K562 (cell line): ENCODE data around the gene TEAD3. TPM values are rescaled to one million over a fixed set of nuclear protein-coding genes. Genes with fewer than 3 reads are reported as not detected.
A peak's percentile ranks its signal among the peaks of the same experiment; 100 is the strongest.

Experiments used
- ARID3B ChIP-seq: fragments of 250-450 bp; sonication (Bioruptor Pico); IDR thresholded peaks from 2 replicates; pipeline ENCODE4 v1.4.0; 2020; ENCODE audit warnings: borderline replicate concordance
- BRF2 ChIP-seq: IDR thresholded peaks from 3 replicates; pipeline ENCODE4 v1.6.1; 2011; ENCODE audit warnings: borderline replicate concordance, mild to moderate bottlenecking; ENCODE audit not compliant: insufficient read length, insufficient read depth
- CCNT2 ChIP-seq: IDR thresholded peaks from 2 replicates; pipeline ENCODE4 v1.6.1; 2011; ENCODE audit warnings: borderline replicate concordance, low read depth, mild to moderate bottlenecking, moderate library complexity, mixed read lengths, low read length; ENCODE audit not compliant: insufficient read length; ENCODE audit errors: extremely low read depth
- HDAC1 ChIP-seq, 2 experiments: fragments of 450-650 bp; IDR thresholded peaks; 2 replicates each; pipeline ENCODE4 v1.6.1; 2016 to 2017; ENCODE audit warnings: inconsistent platforms in 1 of 2, mild to moderate bottlenecking in 1 of 2, moderate library complexity in 1 of 2
- NFXL1 ChIP-seq: fragments of 450-650 bp; formaldehyde crosslinking; IDR thresholded peaks from 2 replicates; pipeline ENCODE4 v1.4.0; 2021; ENCODE audit warnings: mild to moderate bottlenecking
- NONO ChIP-seq, 2 experiments: fragments of 200-400 bp in 1 of 2; fragments of 450-650 bp in 1 of 2; formaldehyde crosslinking in 1 of 2; IDR thresholded peaks; 2 replicates each; pipeline ENCODE4 v1.6.1; 2017; ENCODE audit warnings: low read depth in 2 of 2, mild to moderate bottlenecking in 2 of 2, moderate library complexity in 2 of 2, low read length in 1 of 2
- PTRF ChIP-seq: fragments of 450-650 bp; IDR thresholded peaks from 2 replicates; pipeline ENCODE4 v1.6.1; 2016; ENCODE audit warnings: mild to moderate bottlenecking, missing genetic modification characterization, missing compliant biosample characterization
- RBM15 ChIP-seq: fragments of 200-400 bp; formaldehyde crosslinking; IDR thresholded peaks from 2 replicates; pipeline ENCODE4 v1.6.1; 2018; ENCODE audit warnings: mild to moderate bottlenecking, low read length, moderate library complexity; ENCODE audit not compliant: insufficient read depth
- UBTF ChIP-seq, 2 experiments: IDR thresholded peaks; 2 replicates each; pipeline ENCODE4 v1.6.1; 2012; ENCODE audit warnings: improper control_type of control experiment in 2 of 2, low read depth in 2 of 2, low read length in 2 of 2, borderline replicate concordance in 1 of 2
- ZBTB17 ChIP-seq: fragments of 450-650 bp; formaldehyde crosslinking; IDR thresholded peaks from 2 replicates; pipeline ENCODE4 v1.4.0; 2020; ENCODE audit warnings: mild to moderate bottlenecking
- ZNF197 ChIP-seq: fragments of 200-800 bp; sonication (Bioruptor generic); IDR thresholded peaks from 2 replicates; pipeline ENCODE4 v1.6.1; 2016; ENCODE audit warnings: low read depth, missing genetic modification characterization, missing compliant biosample characterization
- ZNF280B ChIP-seq: fragments of 250-450 bp; sonication (Bioruptor Pico); IDR thresholded peaks from 2 replicates; pipeline ENCODE4 v1.5.1; 2021; ENCODE audit warnings: mild to moderate bottlenecking
- ZNF639 ChIP-seq, 2 experiments: fragments of 200-800 bp in 1 of 2; sonication (Bioruptor generic) in 1 of 2; sonication (generic) in 1 of 2; formaldehyde crosslinking in 1 of 2; IDR thresholded peaks in 1 of 2; conservative IDR thresholded peaks in 1 of 2; 2 replicates each; pipeline versions ENCODE4 v1.5.0 to v1.6.1; 2016 to 2020; ENCODE audit warnings: missing compliant biosample characterization in 1 of 2, missing genetic modification characterization in 1 of 2, missing genetic modification reagents in 1 of 2
- ZNF707 ChIP-seq: fragments of 250-450 bp; sonication (Bioruptor Pico); conservative IDR thresholded peaks from 2 replicates; pipeline ENCODE4 v1.8.0; 2022; ENCODE audit warnings: inconsistent platforms, mild to moderate bottlenecking, moderate library complexity
- ZNF785 ChIP-seq: fragments of 250-450 bp; sonication (Bioruptor Pico); IDR thresholded peaks from 2 replicates; pipeline ENCODE4 v1.4.0; 2020; ENCODE audit warnings: mild to moderate bottlenecking
- polyA plus RNA-seq, 8 experiments: library from polyadenylated mRNA; depleted of rRNA in 4 of 8; stranded (reverse) in 5 of 8; unstranded in 3 of 8; fragments of >200 nt; fragmentation: Nextera tagmentation in 2 of 8; fragmentation: Illumina TruSeq in 1 of 8; extraction: Ambion mirVana in 2 of 8; extraction: Trizol in 1 of 8; gene quantifications; 2 replicates each; pipeline versions ENCODE4 v1.2.1 to v1.2.3, GENCODE V29; 2011 to 2014; ENCODE audit warnings: inconsistent platforms in 1 of 8, missing spikeins in 1 of 8
- total RNA-seq, 7 experiments: library from RNA; depleted of rRNA in 6 of 7; stranded (reverse); fragments of >200 nt in 6 of 7; fragmentation: Illumina TruSeq in 2 of 7; extraction: Trizol in 2 of 7; gene quantifications; 2 replicates each; pipeline versions ENCODE4 v1.2.1 to v1.2.3, GENCODE V29; 2011 to 2021; ENCODE audit warnings: low replicate concordance in 1 of 7

The TEAD3 gene
- total and polyA plus RNA-seq, 9 of the 15 experiments (the other 6 are each of a cell fraction or from before 2014, with no cell fraction given) = 0.63 to 13.2 (median 3.3) TPM

- TF ChIP-seq UBTF (IDR thresholded peaks at IDR 0.05; ENCODE audit: borderline replicate concordance in 1 of 2, low read depth in 2 of 2, low read length in 2 of 2) = peak; percentile 19 to 21; a peak in 1 of 4 replicates
- TF ChIP-seq ZNF197 (CRISPR knock-in tag) = peak; percentile 26; the same call in 1 of the 2 replicates
- TF ChIP-seq ZBTB17 (CRISPR knock-in tag) = no peak
- peak; percentile 30 for TF ChIP-seq CCNT2
- no peak for TF ChIP-seq ZNF785 (CRISPR knock-in tag)
- no peak for TF ChIP-seq PTRF (tag)
- TF ChIP-seq ZNF707 = no peak
- no peak for TF ChIP-seq BRF2
- no peak for TF ChIP-seq NFXL1 (CRISPR knock-in tag)
- TF ChIP-seq ZNF639 (CRISPR knock-in tag; conservative IDR thresholded peaks at IDR 0.05 in 1 of 2, IDR thresholded peaks at IDR 0.05 in 1 of 2) = peak in 1 of 2 experiments; percentile 83; a peak in 2 of 4 replicates
- TF ChIP-seq ZNF280B = no peak
- no peak for TF ChIP-seq RBM15
- TF ChIP-seq NONO (IDR thresholded peaks at IDR 0.05; ENCODE audit: low read depth in 2 of 2, low read length in 1 of 2) = peak; percentile 69 to 90
- no peak for TF ChIP-seq ARID3B (CRISPR knock-in tag)
- TF ChIP-seq HDAC1 (IDR thresholded peaks at IDR 0.05) = no peak
Measured at GRCh38 chr6:35496841-35497570, at the start of gene TEAD3 (continued).
